Medulla oblongata (tissue), 1 donor: ENCODE results near the gene THSD4.

ENCODE experiments used
- DNase-seq: peaks from one replicate; pipeline ENCODE4 v3.0.0-alpha.2; 2015; ENCODE audit errors: extremely low spot score

Gene THSD4

DNA sequence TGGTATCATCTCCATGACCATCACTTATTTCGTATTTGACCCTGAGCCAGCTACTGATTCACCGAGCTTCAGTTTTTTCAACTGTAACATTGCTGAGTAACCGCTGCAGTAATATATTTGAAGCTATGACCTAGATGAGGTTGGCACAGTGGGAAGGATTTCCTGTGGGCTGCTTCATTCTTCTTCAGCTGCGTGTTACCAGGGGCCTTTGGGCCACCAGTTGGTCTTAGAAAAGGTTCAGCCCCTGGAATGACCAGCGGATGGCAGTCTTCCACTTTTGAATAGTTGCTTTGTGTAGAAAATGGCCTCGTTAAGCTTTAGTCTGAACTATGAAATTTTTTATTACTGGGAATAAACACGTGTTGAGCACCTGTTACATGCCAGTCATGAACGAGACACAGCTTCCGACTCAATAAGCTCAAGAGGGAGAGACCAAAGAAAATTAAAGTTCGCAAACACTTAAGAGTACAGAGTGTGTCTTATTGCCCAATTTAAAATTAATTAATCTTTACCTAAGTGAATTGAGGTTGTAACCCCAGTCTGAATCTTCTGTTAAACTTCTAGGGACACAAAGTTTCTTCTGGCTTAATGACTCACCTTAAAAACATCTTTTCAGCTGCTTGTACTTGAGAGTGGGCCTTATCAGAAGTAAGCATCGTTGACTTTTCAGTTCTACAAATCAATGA lies 637.5 kb downstream of the THSD4 start:
- DNase-seq = no peak

DNA sequence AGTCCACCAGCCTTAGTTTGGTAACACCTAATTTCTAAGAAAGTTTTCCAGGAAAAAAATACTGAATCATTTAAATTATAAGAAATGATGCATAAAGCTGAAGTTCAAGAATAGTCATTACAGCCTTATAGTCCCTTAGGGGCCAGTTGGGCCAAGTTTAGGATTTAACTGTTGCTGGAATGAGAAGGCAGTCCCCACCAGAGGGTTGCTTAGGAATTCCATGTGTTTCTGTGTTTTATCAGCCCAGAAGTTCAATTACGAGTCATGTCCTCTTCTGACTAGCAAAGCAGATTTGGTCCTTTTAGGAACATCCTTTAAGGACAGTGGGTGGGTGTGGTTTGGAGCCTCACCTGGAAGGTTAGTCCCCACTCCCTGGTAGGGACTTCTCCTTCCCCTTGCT lies 638.1 kb downstream of the THSD4 start:
- DNase-seq = no peak

DNA sequence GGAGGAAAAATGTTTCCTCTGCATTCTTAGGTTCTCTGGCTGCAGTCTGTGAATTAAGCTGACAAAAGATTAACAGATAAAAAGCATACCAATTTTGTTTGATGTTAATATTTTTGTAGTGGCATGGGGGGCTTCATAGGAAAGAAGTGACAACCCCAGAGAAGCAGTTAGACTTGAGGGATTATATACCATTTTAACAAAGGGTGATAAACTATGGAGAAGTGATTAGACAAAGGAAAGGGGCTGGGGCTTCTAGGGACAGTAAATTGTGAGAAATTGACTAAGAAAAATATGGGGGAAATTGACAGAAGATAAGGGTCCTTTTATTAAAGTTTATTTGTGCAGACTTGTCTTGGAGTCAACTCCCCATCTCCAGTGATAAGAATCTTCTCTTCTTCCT lies 639.4 kb downstream of the THSD4 start:
- DNase-seq = no peak

DNA sequence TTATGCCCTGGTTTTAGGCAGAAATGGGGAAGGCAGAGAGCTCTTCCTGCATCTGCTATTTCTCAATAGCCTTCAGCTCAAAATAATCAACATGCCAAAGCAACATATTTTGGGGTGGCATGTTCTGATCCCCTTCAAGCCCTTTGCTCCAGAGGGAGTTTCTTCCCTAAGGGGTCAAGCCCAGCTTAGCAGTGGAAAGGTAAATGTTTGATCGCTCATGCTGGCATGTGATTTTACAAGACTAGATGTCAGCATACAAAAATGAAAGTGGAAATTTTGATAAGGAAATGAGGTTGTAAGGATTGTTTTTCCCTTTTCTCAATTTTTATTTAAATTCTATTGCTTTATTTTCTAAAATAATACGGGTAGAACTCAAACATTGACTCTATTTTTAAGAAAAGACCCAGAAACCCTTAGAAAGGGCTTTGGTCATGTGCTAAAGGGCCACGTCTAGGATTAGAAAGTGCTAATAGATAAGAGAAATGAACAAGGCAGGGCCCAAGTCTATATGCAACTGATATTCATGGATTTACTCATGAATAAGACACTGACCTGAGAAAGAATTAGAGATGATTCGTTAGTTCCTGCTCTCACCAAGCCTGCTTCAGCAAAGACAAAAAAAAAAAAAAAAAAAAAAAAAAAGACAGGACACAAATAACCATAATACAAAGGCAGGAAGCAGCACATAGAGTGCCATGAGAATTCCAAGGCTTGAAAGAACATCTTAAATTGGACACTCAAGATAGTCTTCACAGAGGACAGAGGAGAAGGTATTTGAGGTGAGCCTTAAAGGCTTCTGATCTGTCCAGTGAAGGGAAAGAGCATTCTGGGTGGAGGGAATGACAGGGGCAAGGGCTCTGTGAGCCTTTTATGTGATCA lies 640.1 kb downstream of the THSD4 start:
- no peak for DNase-seq

DNA sequence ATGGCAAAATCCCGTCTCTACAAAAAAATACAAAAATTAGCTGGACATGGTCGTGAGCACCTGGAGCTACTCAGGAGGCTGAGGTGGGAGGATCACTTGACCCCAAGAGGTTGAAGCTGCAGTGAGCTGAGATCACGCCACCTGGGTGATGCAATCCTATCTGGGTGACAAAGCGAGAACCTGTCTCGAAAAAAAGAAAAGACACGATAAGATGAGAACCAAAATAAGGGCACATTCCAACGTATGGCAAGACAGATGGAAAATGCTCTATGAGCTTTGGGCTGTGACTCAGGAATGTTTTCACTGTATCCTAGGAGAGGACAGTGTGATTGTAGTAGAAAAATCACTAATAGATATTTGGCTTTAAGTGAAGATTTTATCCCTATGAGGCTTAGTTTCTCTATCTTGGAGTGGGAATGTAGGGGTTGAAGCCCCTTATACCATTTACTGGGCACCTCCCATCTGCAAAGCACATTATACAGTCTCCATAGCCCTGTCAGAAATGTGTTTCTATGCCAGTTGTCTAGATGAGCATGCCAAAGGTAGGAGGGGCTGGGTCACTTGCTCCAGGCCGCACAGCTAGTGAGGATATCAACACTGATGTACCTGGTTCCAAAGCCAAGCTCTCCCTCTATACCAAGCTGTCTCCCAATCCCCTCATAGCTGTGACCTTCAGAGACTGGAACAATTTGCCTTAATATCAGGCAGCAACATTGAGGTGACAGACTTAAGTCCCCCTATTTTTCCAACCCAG lies 641.5 kb downstream of the THSD4 start:
- no peak for DNase-seq

DNA sequence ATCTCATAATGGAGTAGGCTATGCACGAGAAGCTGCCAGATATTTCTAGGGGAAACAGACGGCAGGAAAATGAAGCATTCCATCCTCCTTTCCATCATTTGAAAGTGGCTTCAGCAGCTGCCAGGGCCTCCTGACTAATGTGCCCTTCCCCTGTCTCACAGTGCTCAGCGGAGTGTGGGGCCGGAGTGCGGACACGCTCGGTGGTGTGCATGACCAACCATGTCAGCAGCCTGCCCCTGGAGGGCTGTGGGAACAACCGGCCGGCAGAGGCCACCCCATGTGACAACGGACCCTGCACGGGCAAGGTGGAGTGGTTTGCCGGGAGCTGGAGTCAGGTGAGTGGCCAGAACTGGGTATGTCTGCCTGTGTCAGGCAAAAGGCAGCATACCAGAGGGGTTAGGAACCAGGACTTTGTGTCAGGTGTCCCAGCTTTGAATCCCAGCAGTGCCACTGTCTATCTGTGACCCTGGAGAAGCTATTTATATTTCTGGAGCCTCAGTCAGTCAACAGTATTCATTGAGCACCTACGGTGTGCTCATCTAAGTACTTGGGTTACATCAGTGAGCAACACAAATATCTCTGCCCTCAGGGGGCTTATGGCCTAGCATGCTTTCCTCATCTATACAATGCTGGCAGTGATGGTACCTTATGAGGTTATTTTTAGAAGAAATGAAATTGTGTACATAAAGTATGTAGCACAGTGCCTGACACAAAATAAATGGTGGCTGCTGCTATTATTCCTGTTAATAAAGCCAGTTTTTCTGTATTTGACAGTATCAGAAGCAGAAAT lies 642.7 kb downstream of the THSD4 start:
- no peak for DNase-seq

DNA sequence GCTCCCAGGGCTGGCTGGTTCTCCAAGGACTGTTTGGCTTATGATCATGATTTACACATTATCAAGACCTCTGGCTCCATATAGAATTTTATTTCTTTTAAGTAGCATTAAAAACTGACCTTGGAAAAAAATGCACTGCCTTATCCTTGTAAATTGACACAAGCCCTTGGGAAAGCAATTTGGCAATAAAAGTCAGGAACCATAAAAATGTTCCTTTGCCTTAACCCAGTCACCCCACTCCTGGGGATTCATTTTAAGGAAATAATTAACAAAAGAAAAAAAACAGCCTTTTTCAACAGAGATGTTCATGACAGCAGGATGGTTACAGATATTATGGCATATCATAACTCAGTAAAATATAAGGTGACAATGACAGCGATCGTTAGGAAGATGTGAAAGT lies 643.4 kb downstream of the THSD4 start:
- DNase-seq = no peak

DNA sequence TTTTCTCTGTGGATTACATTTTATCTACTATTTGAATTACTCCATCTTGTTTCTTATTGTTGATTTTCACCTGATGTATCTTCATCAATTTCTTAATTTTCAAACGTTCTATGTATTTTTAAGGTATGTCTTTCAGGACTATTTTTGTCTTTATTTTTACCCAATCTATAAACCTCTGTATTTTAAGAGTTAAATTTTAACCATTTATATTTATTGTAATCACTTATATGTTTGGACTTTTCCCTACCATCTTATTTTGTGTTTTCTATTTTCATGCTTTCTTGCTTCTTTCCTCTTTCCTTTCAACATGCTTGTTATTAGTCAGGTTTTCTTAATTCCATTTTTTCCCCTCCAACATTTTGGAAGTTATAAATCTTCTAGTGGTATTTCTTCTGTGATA lies 645.6 kb downstream of the THSD4 start:
- DNase-seq = no peak

DNA sequence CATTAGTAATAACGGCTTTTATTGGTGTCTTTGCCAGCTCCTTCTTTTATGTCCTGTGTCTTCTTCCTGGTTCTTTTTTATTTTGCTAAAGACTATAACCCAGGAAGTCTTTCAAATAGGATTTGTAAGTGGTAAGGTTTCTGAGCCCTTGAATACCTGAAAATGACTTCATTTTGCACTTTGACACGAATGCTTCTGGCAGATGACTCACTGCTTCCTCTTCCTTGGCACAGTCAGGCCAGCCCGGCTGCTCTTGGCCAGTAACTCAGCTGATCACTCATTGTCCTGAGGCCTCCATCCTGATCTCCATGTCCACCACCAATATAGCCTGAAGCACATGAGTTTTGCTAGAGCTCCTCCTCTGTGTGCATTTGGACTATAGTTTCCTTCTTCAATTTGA lies 646.4 kb downstream of the THSD4 start:
- DNase-seq = no peak

DNA sequence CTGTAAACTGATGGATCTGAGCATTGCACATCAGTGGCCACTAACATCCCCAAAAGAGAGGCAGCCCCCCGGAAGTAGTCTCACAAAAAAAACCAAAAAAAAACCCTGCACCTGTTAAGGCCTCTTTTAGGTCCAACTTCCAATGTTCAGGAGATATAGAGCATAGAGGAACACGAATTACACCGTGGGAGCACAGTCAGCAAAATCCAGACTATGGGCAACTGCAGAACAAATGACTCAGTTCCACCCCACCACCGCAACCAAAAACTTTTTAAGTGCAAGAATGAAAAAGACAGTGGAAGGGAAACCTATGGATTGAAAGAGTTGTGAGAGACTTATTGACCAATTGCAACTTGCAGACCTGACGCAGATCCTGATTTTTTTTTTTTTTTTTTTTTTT lies 652.9 kb downstream of the THSD4 start:
- DNase-seq = no peak

DNA sequence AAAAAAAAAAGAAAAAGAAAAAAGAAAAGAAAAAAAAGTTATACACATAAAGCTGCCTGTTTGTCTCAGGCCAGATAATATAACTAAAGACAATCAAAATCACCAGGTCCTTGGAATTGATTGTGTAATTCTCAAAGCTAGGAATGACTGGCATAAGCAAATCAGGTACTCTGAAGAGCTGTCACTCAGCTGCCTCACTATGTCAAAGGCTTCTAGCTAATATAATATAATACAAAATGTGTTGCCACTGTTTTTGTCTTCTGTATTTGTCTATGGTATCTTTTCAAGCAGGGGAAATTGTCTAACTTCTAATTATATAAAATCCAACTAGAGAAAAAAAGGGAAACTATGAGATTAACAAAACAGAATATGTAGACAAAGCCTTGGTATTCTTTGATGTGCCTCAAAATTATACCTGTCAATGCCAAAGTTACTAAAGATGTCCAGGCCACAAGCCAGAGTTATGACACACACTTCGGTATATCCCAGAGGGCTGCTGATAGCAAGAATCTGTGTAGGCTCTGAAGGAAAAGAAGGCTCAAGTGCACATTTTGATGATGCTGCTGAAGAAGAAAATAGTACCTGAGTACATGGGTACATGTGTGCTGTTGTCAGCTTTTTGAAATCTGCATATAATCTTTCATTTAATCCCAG lies 658.1 kb downstream of the THSD4 start:
- DNase-seq = no peak

DNA sequence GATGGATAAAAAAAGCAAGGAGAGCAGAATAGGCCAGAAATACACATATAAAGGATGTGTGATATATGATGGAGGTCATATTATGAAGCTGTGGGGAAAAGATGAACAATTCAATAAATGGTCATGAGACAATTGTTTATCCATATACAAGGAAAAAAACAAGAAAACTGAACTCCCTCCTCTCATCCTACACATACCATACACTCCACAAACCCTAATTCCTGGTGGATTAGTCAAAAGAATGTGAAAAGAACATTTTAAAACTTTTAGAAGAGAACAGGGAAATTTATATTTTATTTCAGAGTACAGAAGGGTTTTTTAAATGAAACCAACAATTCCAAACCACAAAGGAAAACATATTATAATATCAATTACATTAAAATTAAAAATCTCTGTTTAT lies 660.6 kb downstream of the THSD4 start:
- no peak for DNase-seq

DNA sequence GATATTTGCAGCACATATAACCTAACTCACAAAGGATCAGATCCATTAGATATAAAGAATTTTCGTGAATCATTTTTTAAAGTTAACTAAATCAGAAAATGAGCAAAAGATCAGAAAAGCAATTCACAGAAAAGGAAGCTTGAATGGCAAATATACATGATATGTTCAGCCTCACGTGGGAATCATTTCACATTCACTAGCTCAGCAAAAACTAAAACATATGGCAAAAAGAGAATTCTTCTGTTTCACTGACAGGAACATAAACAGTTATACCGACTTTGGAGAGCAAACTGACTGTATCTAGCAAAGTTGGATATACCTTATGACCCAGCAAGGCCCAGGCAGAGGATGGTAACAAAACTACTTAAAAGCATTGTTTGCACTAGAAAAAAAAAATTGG lies 661.0 kb downstream of the THSD4 start:
- DNase-seq = no peak

DNA sequence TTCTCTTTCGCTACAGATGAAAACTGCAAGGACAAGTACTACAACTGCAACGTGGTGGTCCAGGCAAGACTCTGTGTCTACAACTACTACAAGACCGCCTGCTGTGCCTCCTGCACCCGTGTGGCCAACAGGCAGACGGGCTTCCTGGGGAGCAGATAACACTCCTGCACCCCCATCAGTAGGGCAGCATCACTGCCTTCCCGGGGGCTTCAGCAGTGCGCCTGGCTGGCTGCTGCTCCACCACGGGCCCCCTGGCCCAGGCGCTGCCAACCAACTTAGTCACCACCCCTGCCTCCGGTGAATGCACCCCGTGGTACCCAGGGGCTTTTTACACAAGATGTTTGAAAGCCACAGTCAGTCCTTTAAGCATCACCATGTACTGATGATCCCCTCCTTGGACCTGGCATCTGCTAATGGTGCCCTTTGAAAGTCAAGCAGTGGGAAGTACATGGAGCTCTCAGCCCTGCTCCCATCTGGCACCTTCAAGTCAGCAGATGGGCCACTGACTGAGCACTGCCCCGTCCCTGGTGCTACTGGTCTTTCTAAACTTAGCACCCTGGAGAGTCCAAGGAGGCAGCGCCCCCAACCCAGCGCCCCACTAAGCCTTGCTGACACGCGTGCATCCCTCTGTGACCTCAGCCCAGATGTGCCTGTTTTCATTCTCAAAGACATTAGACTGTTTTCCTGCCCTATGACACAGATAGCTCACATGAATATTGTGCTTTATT lies 662.1 kb downstream of the THSD4 start:
- no peak for DNase-seq

DNA sequence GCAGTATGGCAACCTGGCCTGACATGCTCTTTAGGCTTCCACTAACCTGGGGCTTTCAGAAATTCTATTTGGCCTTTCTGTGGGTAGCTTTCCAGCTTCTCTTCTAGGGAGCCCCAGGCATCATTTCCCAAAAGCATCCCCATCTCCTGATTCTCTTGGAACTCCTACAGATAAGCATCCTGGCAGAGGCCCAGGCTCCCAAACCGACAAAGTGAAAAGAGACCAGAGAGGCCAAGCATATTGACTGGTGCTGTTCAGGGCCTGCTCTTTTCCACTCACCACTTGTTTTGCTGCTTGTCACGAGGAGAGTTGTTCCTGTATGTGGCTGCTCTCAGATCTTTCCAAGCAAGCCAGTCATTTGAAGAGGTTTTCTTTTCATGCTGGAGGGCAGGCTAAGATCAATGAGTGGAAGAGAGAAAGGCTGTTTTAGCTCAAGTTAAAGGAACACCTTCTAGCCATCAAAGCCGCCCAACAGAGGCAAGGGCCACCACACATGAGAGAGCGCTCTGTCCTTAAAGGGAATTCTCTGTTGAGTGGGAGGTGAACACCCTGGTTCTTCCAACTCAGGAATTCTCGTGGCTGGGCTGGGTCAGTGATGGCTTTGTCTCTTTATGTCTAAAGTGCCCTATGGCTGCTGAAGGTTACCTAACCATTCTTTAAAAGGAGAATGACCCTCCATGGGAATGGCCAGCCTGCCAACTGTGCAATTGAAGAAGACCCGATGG lies 664.0 kb downstream of the THSD4 start:
- DNase-seq = no peak

DNA sequence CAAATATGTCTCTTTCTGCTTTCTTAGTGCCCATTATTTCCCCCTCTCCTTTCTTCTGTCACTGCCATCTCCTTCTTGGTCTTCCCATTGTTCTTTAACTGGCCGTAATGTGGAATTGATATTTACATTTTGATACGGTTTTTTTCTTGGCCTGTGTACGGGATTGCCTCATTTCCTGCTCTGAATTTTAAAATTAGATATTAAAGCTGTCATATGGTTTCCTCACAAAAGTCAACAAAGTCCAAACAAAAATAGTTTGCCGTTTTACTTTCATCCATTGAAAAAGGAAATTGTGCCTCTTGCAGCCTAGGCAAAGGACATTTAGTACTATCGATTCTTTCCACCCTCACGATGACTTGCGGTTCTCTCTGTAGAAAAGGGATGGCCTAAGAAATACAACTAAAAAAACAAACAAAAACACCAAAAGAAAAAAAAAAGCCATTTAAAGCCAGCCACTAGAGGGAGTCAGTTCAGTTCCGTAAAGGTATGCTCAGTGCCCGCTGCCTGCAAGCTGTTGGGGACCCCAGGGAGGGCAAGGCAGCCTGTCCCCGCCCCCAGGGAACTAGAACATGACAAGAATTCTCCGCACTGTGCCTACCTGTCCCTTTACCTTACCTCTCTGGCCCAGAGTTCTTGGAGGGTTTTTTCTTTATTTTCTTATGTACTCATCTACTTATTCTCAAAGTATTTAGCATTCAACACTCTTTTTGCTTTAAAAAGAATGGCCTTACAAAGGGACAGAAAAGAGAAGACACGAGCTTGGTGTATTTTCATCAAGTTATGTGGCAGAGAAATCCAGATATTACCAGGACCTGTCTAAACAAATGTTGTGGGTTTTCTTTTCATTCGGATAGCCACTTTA lies 665.1 kb downstream of the THSD4 start:
- peak; percentile 63 for DNase-seq

DNA sequence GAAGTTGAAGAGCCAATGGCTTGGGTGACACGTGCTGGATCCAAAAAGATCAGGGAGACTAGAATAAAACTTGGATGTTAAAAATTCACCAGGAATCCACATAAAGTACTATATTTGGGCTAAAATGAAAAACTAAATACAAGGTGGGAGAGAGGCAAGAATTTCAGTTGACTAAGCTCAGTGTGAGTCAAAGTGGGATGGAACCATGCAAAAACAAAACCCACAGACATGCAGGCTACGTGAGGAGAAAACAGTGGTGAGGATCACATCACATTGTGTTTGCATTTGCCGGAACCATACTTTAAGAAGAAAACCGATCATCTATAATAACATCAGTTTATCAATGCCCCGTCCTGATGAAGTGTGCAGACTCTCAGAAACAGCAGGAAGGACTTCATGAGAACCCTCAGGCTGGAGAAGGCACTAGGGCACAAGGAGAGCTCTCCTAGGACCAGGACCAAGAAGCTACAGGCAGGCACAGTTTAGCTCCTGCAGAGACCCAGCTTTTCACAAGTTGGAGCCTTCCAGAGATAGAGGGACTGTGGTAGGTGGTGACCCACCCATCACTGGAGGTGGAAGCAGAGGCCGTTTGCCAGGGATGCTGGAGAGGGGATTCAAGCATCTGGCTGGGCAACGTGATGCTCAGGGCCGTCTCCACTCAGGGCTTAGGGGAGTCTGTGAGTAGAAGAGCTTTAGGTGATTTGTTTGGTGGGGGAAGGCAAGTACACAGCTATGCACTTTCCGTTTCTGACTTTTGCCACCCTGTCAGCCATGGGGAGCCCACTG lies 666.1 kb downstream of the THSD4 start:
- no peak for DNase-seq

DNA sequence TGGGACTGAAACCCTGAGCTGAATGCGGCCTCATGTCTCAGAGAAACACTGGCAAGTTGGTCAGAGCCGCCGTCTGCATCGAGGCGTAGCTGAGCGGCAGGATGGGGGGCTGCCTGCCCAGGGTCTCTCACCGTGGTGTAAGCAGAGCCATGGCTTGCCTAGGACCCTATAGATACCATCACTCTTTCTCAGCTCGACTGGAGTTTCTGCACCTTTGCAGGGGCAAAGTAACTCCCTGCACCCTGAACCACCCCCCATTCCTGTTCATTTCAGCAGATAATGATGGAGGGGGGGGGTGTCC lies 666.6 kb downstream of the THSD4 start:
- no peak for DNase-seq
